HepG2 (cell line): Measurements from ENCODE around the gene AKR1C3. TPM values are rescaled to one million over a fixed set of nuclear protein-coding genes. Genes with fewer than 3 reads are reported as not detected.

Experiments
- ATF1 ChIP-seq: IDR thresholded peaks from 2 replicates; pipeline ENCODE4 v1.6.1; 2016; ENCODE audit warnings: mild to moderate bottlenecking, control low read depth
- FOXA3 ChIP-seq: IDR thresholded peaks from 2 replicates; pipeline ENCODE4 v1.6.1; 2016; ENCODE audit warnings: missing genetic modification reagents, missing compliant biosample characterization
- HDAC2 ChIP-seq: sonication (generic); formaldehyde crosslinking; IDR thresholded peaks from 2 replicates; pipeline ENCODE4 v1.4.0; 2020; ENCODE audit warnings: missing genetic modification reagents
- MEF2D ChIP-seq: sonication (generic); formaldehyde crosslinking; IDR thresholded peaks from 2 replicates; pipeline ENCODE4 v1.5.1; 2020; ENCODE audit warnings: mild to moderate bottlenecking, missing genetic modification reagents
- NFE2L2 ChIP-seq: fragments of 150-350 bp; IDR thresholded peaks from 2 replicates; pipeline ENCODE4 v1.6.1; 2014; ENCODE audit warnings: low read length
- PITX1 ChIP-seq: sonication (generic); formaldehyde crosslinking; IDR thresholded peaks from 2 replicates; pipeline ENCODE4 v1.5.1; 2020; ENCODE audit warnings: mild to moderate bottlenecking, missing genetic modification reagents
- SALL1 ChIP-seq: sonication (generic); formaldehyde crosslinking; IDR thresholded peaks from 2 replicates; pipeline ENCODE4 v1.8.0; 2022; ENCODE audit warnings: mild to moderate bottlenecking, missing genetic modification reagents
- SKI ChIP-seq: fragments of 450-650 bp; IDR thresholded peaks from one replicate; pipeline ENCODE4 v1.6.1; 2018; ENCODE audit warnings: mild to moderate bottlenecking; ENCODE audit not compliant: partially characterized antibody
- SMC3 ChIP-seq: IDR thresholded peaks from 2 replicates; pipeline ENCODE4 v1.6.1; 2011; ENCODE audit warnings: low read length, improper control_type of control experiment
- SOX6 ChIP-seq, 2 experiments: fragments of 450-650 bp in 1 of 2; sonication (generic) in 1 of 2; formaldehyde crosslinking in 1 of 2; IDR thresholded peaks; 2 replicates each; pipeline versions ENCODE4 v1.4.0 to v1.6.1; 2017 to 2020; ENCODE audit warnings: antibody characterized with exemption in 1 of 2, mild to moderate bottlenecking in 1 of 2, missing genetic modification reagents in 1 of 2
- STAT6 ChIP-seq: sonication (generic); formaldehyde crosslinking; IDR thresholded peaks from 2 replicates; pipeline ENCODE4 v1.4.0; 2020; ENCODE audit warnings: missing genetic modification reagents, mild to moderate bottlenecking, borderline replicate concordance
- TBX2 ChIP-seq: sonication (generic); formaldehyde crosslinking; IDR thresholded peaks from 2 replicates; pipeline ENCODE4 v1.5.0; 2020; ENCODE audit warnings: missing genetic modification reagents, mild to moderate bottlenecking, borderline replicate concordance
- ZFP1 ChIP-seq: IDR thresholded peaks from 2 replicates; pipeline ENCODE4 v1.6.1; 2016
- ZMAT5 ChIP-seq: sonication (generic); formaldehyde crosslinking; IDR thresholded peaks from 2 replicates; pipeline ENCODE4 v1.5.0; 2020; ENCODE audit warnings: mild to moderate bottlenecking, low read depth, missing genetic modification reagents, borderline replicate concordance
- ZNF567 ChIP-seq: sonication (generic); formaldehyde crosslinking; IDR thresholded peaks from 2 replicates; pipeline ENCODE4 v1.8.1; 2023; ENCODE audit warnings: mild to moderate bottlenecking, missing genetic modification reagents, borderline replicate concordance
- ZNF589 ChIP-seq: sonication (generic); formaldehyde crosslinking; conservative IDR thresholded peaks from 2 replicates; pipeline ENCODE4 v1.8.0; 2022; ENCODE audit warnings: mild to moderate bottlenecking, moderate library complexity, missing genetic modification reagents
- ZNF609 ChIP-seq: sonication (generic); formaldehyde crosslinking; IDR thresholded peaks from 2 replicates; pipeline ENCODE4 v1.4.0; 2020; ENCODE audit warnings: mild to moderate bottlenecking, missing genetic modification reagents, borderline replicate concordance
- ZNF619 ChIP-seq: sonication (generic); formaldehyde crosslinking; IDR thresholded peaks from 2 replicates; pipeline ENCODE4 v1.4.0; 2020; ENCODE audit warnings: mild to moderate bottlenecking, missing genetic modification reagents
- ZSCAN30 ChIP-seq: sonication (generic); formaldehyde crosslinking; IDR thresholded peaks from 2 replicates; pipeline ENCODE4 v1.5.0; 2020; ENCODE audit warnings: mild to moderate bottlenecking, missing genetic modification reagents
- polyA plus RNA-seq, 8 experiments: library from polyadenylated mRNA; depleted of rRNA in 3 of 8; stranded (reverse) in 7 of 8; unstranded in 1 of 8; fragments of >200 nt; fragmentation: Illumina TruSeq in 4 of 8; extraction: Trizol in 4 of 8; gene quantifications; 2 replicates each; pipeline versions ENCODE4 v1.2.1 to v1.2.3, GENCODE V29; 2011 to 2016; ENCODE audit warnings: low read depth in 4 of 8, missing spikeins in 1 of 8, mixed read lengths in 1 of 8; ENCODE audit not compliant: insufficient read depth in 1 of 8
- total RNA-seq, 5 experiments: library from RNA; depleted of rRNA; stranded (reverse); fragments of >200 nt; fragmentation: Illumina TruSeq; extraction: Trizol; gene quantifications; 2 replicates each; pipeline ENCODE4 v1.2.3, GENCODE V29; 2016; ENCODE audit warnings: low read depth in 1 of 5
- TF ChIP-seq, protein P1 (sequence below): sonication (generic); formaldehyde crosslinking; IDR thresholded peaks from 2 replicates; pipeline ENCODE4 v1.4.0; 2020; ENCODE audit warnings: mild to moderate bottlenecking, missing genetic modification reagents
- TF ChIP-seq, protein P2 (sequence below): sonication (generic); formaldehyde crosslinking; IDR thresholded peaks from 2 replicates; pipeline ENCODE4 v1.8.1; 2023; ENCODE audit warnings: mild to moderate bottlenecking, missing genetic modification reagents

Gene AKR1C3
- total and polyA plus RNA-seq, 2 of the 13 experiments (the other 11 are each of a cell fraction or from before 2014, with no cell fraction given), result 368 to 532 TPM

- TF ChIP-seq, protein P1, sequence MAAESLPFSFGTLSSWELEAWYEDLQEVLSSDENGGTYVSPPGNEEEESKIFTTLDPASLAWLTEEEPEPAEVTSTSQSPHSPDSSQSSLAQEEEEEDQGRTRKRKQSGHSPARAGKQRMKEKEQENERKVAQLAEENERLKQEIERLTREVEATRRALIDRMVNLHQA (CRISPR knock-in tag), result no peak
- TF ChIP-seq ZNF609 (CRISPR knock-in tag), result peak; percentile 64; the same call in 1 of the 2 replicates
- peak; percentile 54 for TF ChIP-seq SKI
- TF ChIP-seq TBX2 (CRISPR knock-in tag), result peak; percentile 47; the same call in 1 of the 2 replicates
- peak; percentile 67 for TF ChIP-seq FOXA3
- TF ChIP-seq NFE2L2, result peak; percentile 100
- TF ChIP-seq, protein P2, sequence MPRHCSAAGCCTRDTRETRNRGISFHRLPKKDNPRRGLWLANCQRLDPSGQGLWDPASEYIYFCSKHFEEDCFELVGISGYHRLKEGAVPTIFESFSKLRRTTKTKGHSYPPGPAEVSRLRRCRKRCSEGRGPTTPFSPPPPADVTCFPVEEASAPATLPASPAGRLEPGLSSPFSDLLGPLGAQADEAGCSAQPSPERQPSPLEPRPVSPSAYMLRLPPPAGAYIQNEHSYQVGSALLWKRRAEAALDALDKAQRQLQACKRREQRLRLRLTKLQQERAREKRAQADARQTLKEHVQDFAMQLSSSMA (CRISPR knock-in tag), result no peak
- no peak for TF ChIP-seq ZNF589 (CRISPR knock-in tag)
- TF ChIP-seq STAT6 (CRISPR knock-in tag), result peak; percentile 72
- peak; percentile 83 for TF ChIP-seq SALL1
- TF ChIP-seq SMC3, result peak; percentile 16; the same call in 1 of the 2 replicates
- no peak for TF ChIP-seq ZNF619 (CRISPR knock-in tag)
- TF ChIP-seq MEF2D (CRISPR knock-in tag), result peak; percentile 76
- peak; percentile 69; the same call in 1 of the 2 replicates for TF ChIP-seq ATF1
- peak; percentile 61; the same call in 1 of the 2 replicates for TF ChIP-seq HDAC2 (CRISPR knock-in tag)
- no peak; the same call in 1 of the 2 replicates for TF ChIP-seq ZFP1 (CRISPR knock-in tag)
- TF ChIP-seq ZSCAN30 (CRISPR knock-in tag), result 0 out of 2 replicates have a peak, but pooled peaks have one; percentile 11
- TF ChIP-seq ZNF567 (CRISPR knock-in tag), result no peak
- TF ChIP-seq PITX1, result peak; percentile 66; the same call in 1 of the 2 replicates
- no peak for TF ChIP-seq SOX6 (IDR thresholded peaks at IDR 0.05)
- TF ChIP-seq SOX6 (CRISPR knock-in tag; IDR thresholded peaks at IDR 0.05), result peak; percentile 96
- no peak for TF ChIP-seq ZMAT5 (CRISPR knock-in tag)
Measured at GRCh38 chr10:5071411-5072198, 22.6 kb upstream of the AKR1C3 start (continued).
